ENCODE measurements around the gene PANK4.

The PANK4 gene

DNA sequence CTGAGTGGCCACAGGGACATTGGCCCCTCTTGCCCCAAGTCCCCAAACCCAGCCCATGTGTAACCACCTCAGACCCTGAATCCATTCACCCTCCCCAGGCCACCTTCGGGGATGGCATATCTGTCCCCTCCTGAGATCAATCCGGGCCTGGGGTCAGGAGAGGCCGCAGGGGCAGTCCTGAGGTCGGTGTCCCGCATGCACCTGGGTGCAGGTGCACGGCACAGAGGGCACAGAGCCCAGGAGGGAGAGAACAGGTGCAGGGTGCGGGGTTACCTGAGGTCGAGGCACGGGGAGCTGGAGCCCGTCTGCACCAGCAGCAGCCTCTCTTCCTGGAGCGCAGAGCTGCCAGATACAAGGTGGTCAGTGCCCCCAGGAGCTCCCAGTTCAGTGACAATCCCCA lies 16.8 kb downstream of the PANK4 start:
- TF ChIP-seq CTCF (IDR thresholded peaks at IDR 0.05; ENCODE audit: control insufficient read depth, insufficient read depth, low read depth, low read length, missing control alignments) = no peak
- no peak overlapping the region for H3K4me3 ChIP-seq (ENCODE audit: control insufficient read depth, low read depth, low read length)
- no peak for DNase-seq (ENCODE audit: low read depth)

DNA sequence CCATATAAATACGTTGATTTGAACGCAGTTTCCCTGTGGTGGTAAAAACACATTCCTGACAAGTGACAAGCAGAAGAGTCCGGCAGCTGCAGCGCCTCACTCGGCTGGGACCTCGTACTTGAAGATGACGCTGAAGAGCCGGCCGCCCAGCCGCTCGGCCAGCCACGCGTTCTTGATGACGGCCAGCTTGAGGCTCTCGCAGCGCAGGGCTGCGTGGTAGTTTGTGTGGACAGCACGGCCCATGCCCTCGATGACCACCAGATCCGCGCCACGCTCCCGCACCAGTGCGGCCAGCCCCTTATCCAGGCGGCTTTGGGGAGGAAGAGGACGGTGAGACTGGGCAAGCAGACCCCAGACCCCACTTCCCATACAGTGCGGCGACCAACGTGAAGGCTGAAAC lies 17.6 kb downstream of the PANK4 start:
- H3K4me3 ChIP-seq (ENCODE audit: control insufficient read depth, low read depth, low read length) = no peak overlapping the region
- no peak for TF ChIP-seq CTCF (IDR thresholded peaks at IDR 0.05; ENCODE audit: control insufficient read depth, insufficient read depth, low read depth, low read length, missing control alignments)
- DNase-seq (ENCODE audit: low read depth) = no peak

DNA sequence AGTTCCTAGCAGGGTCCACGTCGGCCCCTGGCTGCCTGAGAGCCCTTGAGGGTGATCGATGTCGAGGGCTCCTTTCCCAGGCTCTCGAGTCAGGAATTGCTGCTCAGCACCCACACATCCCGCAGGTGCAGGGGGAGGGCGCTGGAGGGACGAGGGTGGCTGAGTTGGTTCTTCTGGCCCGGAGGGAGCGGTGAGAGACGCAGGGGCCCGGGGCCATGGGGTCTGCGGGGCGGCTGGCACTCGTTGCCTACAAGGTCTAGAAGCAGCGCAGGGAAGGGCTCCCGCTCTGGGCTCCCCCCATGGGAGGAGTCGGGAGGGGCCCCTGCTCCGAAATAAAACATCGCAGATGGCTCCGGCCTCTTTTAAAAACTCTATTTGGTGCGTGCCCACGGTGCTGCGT lies 18.2 kb downstream of the PANK4 start:
- H3K4me3 ChIP-seq (ENCODE audit: control insufficient read depth, low read depth, low read length) = no peak overlapping the region
- no peak for DNase-seq (ENCODE audit: low read depth)
- TF ChIP-seq CTCF (IDR thresholded peaks at IDR 0.05; ENCODE audit: control insufficient read depth, insufficient read depth, low read depth, low read length, missing control alignments) = no peak

DNA sequence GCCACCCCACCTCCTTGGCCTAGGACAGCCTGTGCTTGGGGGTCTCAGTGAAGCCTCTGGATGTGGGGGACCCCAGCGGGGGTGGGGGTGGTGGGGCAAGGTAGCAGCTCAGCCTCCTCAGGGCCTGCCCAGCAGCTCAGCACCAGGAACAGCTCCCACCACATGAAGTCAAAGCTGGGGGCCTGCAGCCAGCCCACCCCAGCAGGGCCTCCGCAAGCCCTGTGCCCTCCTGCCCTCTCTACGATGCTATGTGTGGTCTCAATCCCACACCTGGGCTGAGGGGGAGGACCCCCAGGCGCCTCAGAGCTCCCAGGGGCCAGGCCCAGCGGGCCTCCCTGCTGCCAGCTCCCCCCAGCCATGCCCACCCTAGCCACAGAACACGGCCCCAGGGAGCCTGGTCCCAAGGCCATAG lies 18.6 kb downstream of the PANK4 start:
- H3K4me3 ChIP-seq (ENCODE audit: control insufficient read depth, low read depth, low read length) = no peak overlapping the region
- no peak for TF ChIP-seq CTCF (IDR thresholded peaks at IDR 0.05; ENCODE audit: control insufficient read depth, insufficient read depth, low read depth, low read length, missing control alignments)
- DNase-seq (ENCODE audit: low read depth) = no peak

GRCh38 chr1:2506901-2507565 lies 19.4 kb downstream of the PANK4 start:
- no peak for TF ChIP-seq CTCF (IDR thresholded peaks at IDR 0.05; ENCODE audit: control insufficient read depth, insufficient read depth, low read depth, low read length, missing control alignments)
- DNase-seq (ENCODE audit: low read depth) = no peak
- H3K4me3 ChIP-seq (ENCODE audit: control insufficient read depth, low read depth, low read length) = no peak overlapping the region

DNA sequence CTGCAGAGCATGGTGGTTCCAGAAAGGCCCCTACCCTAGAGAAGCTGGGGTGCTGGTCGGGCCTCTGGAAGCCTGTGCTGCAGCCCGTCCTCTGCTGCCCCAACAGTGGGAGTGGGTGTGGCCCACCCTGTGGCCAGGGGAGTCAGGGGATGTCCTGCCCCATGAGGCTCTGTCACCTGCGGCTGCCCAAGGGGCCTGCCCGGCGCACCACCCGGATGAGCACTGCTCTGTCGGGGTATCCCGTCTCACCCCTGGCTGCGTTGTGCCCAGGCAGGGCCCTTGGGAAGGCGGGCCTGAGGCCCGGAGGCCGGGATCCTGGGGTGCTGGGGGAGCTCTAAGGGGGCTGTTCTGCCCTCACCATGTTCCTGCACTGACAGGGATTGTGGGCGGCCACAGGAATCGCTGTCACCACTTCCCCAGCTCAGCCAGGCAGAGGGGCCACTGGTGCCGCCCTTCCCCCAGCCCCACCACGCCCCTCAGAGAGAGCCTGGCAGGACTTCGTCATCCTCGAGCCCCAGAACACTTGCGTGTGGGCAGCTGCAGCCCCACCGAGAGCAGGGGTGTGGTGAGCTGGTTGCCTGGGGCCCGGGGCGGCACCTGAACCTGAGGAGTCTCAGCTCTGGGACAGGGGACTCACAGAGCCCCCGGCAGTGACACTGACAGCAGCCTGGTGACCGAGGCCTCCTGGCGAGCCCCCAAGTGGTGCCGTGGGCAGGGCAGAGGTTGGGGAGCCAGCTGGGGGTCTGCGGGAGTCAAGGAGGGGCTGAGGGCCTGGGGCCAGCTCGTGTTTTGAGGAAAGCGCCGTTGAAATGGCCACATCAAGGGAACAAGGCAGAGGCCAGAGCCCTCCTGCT lies 20.2 kb downstream of the PANK4 start:
- DNase-seq (ENCODE audit: low read depth) = no peak
- no peak overlapping the region for H3K4me3 ChIP-seq (ENCODE audit: control insufficient read depth, low read depth, low read length)
- no peak for TF ChIP-seq CTCF (IDR thresholded peaks at IDR 0.05; ENCODE audit: control insufficient read depth, insufficient read depth, low read depth, low read length, missing control alignments)
